HFFc6 (cell line): Measurements from ENCODE around the gene SIPA1L3. TPM values are rescaled to one million over a fixed set of nuclear protein-coding genes. Genes with fewer than 3 reads are reported as not detected.

ENCODE experiments used
- DNase-seq: peaks from one replicate; pipeline ENCODE4 v3.0.0-alpha.2; 2018
- H3K27ac Mint-ChIP-seq: 2 replicates; pipeline ENCODE4 v1.8.0; 2020; ENCODE audit warnings: mild to moderate bottlenecking, mixed read lengths
- H3K27me3 Mint-ChIP-seq: 2 replicates; pipeline ENCODE4 v1.8.0; 2021; ENCODE audit warnings: mild to moderate bottlenecking, moderate library complexity, mixed read lengths; ENCODE audit not compliant: insufficient read depth
- H3K36me3 Mint-ChIP-seq: 2 replicates; pipeline ENCODE4 v1.8.0; 2021; ENCODE audit warnings: low read depth, mixed read lengths
- H3K4me1 Mint-ChIP-seq: 2 replicates; pipeline ENCODE4 v1.8.0; 2020; ENCODE audit warnings: low read depth, mixed read lengths
- H3K4me3 Mint-ChIP-seq: 2 replicates; pipeline ENCODE4 v1.8.0; 2020; ENCODE audit warnings: mild to moderate bottlenecking, moderate library complexity, mixed read lengths
- H3K9me3 Mint-ChIP-seq: 2 replicates; pipeline ENCODE4 v1.8.0; 2020; ENCODE audit warnings: mild to moderate bottlenecking, mixed read lengths
- total RNA-seq, 6 experiments: library from RNA; stranded (reverse); fragmentation: NEBNext Ultra II Directional; extraction: Animal tissue kit (Norgen Biotek cat#: 25700); gene quantifications; 2 replicates in 1 of 6; 3 replicates in 5 of 6; pipeline ENCODE4 v1.2.3, GENCODE V29; 2021
- TF ChIP-seq, protein P1 (sequence below): fragments of 200-600 bp; sonication (generic); IDR thresholded peaks from 2 replicates; pipeline ENCODE4 v1.5.0; 2021; ENCODE audit warnings: antibody characterized with exemption, mild to moderate bottlenecking

The SIPA1L3 gene
- total RNA-seq, 6 experiments from 2014 or later: 34.0 to 46.7 (median 41.8) TPM

DNA sequence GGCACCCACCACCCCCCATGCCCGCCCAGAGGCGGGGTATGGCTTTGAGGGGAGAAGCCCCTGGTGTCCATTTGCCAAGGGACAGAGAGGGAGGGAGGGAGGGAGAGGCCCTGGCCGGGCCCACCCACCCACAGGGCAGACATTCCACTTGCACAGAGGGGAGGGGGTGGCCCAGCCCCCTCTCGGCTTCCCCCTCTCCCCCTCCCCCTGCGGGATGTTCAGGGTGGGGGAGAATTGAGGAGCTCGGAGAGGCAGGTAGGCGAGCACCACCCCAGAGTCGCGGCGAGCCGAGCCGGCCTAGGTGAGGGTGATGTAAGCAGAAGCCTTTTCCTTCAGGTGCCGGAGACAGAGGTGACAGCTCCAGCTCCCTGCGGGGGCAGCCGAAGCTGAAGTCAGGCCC, 304.8 kb downstream of the SIPA1L3 start:
- DNase-seq: no peak
- H3K4me1 Mint-ChIP-seq: peaks cover 30% of the 10 kb centered on the region
- peaks cover 5% of the 10 kb centered on the region; the same call in 1 of the 2 replicates for H3K27me3 Mint-ChIP-seq
- H3K27ac Mint-ChIP-seq: no peak overlapping the region
- H3K4me3 Mint-ChIP-seq: no peak overlapping the region
- no peaks in the 10 kb centered on the region for H3K9me3 Mint-ChIP-seq
- TF ChIP-seq, protein P1, sequence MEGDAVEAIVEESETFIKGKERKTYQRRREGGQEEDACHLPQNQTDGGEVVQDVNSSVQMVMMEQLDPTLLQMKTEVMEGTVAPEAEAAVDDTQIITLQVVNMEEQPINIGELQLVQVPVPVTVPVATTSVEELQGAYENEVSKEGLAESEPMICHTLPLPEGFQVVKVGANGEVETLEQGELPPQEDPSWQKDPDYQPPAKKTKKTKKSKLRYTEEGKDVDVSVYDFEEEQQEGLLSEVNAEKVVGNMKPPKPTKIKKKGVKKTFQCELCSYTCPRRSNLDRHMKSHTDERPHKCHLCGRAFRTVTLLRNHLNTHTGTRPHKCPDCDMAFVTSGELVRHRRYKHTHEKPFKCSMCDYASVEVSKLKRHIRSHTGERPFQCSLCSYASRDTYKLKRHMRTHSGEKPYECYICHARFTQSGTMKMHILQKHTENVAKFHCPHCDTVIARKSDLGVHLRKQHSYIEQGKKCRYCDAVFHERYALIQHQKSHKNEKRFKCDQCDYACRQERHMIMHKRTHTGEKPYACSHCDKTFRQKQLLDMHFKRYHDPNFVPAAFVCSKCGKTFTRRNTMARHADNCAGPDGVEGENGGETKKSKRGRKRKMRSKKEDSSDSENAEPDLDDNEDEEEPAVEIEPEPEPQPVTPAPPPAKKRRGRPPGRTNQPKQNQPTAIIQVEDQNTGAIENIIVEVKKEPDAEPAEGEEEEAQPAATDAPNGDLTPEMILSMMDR: no peak
- H3K36me3 Mint-ChIP-seq: peaks cover 12% of the 10 kb centered on the region

DNA sequence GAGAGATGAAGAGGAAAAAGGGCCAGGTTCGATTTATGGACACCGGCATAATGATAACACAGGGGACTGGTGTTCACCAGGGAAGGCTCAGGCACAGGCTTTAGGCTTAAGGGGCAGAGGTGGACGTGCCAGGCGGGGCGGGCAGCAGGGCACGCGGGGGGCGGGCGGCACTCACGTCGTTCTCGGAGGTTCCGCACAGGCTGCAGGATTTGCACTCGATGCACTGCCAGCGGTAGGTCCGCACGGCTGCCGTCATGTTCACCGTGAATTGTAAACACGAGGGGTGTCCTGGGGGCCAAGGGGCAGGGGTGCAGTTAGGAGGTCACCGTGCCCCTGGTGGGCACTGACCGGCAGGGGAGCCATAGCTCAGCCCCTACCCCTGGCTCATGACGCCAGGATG, 306.5 kb downstream of the SIPA1L3 start:
- Mint-ChIP-seq H3K9me3 (no peaks in the 10 kb centered on the region), H3K27me3 (peaks cover 5% of the 10 kb centered on the region; the same call in 1 of the 2 replicates), H3K27ac (no peak overlapping the region; the same call in 1 of the 2 replicates), H3K36me3 (peaks cover 12% of the 10 kb centered on the region), H3K4me3 (no peak overlapping the region), H3K4me1 (peaks cover 30% of the 10 kb centered on the region)
- DNase-seq: no peak
- TF ChIP-seq, protein P1: no peak

DNA sequence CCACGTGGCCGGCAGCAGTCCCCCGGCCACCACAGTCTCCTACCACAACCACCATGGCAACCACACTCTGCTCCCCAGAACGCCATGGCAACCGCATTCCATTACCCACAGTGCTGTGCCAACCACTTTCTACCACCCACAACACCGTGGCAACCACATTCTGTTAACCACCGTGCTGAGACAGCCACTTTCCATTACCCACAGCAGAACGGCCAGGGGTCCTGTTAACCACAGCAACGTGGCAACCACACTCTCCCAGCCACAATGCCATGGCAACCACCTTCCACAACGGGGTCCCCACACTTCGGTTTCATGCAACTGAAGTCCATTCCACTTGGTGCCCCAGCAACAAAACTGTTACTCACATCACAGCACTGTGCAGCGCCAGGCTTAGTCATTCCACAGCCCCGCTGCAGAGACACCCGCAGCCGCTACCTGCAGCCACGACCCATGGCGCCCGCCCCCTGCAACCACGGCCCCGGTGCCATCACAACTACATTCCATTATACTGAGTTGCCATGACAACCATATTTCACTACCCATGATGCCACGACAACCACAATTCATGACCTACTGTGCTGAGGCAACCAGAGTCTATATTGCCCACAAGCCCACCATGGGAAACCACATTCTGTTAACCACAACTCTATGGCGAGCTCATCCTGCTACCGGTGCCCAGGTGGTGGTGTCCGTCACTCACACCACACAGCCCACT, 307.1 kb downstream of the SIPA1L3 start:
- peaks cover 5% of the 10 kb centered on the region for H3K27me3 Mint-ChIP-seq
- H3K36me3 Mint-ChIP-seq: peaks cover 14% of the 10 kb centered on the region
- peak; percentile 27 for DNase-seq
- no peak overlapping the region for H3K4me3 Mint-ChIP-seq
- no peaks in the 10 kb centered on the region for H3K9me3 Mint-ChIP-seq
- H3K4me1 Mint-ChIP-seq: peaks cover 28% of the 10 kb centered on the region
- peak overlapping the region; percentile 65 for H3K27ac Mint-ChIP-seq
- TF ChIP-seq, protein P1: no peak

DNA sequence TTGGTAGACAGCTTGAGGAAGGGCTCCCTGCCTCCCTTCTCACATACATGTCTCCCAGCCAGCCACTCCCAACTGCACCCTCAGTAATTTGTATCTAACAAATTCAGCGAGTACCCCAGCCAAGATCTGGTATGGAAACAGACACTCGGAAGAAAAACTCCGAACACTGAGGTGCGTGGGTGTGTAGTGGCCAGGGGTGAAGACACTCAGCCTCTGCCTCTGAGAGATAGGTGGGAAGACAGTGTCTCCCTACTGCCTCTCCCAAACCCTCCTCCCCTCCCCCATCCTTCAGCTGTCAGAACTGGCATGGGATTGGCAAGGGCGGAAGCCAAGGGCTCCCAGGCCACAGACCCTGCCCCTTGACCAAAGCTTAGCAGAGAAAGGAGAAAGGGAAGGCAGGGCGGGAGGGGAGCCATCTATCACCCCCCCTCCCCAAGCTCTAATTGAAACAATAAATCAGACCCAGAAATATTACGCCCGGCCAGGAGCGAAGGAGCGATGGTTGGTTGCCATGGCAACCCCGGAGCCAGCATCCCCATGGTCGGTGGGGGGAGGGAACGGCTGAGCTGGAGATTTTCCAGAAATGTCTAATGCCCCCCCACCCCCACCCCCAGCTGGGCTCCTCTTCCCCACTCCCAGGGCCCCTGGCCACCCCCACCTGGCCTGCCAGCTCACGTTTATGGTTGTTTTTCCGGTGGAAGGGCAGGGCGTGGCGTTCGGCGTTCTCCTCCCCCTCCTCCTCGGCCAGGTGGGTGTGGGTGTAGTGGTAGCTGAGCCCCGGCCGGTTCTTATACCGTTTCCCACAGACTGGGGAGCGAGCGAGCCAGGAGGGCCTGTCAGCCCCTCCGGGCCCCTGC, 310.0 kb downstream of the SIPA1L3 start:
- peaks cover 8% of the 10 kb centered on the region for H3K4me1 Mint-ChIP-seq
- H3K4me3 Mint-ChIP-seq: no peak overlapping the region
- H3K9me3 Mint-ChIP-seq: no peaks in the 10 kb centered on the region
- H3K27ac Mint-ChIP-seq: no peak overlapping the region
- H3K27me3 Mint-ChIP-seq: no peaks in the 10 kb centered on the region; the same call in 1 of the 2 replicates
- peaks cover 21% of the 10 kb centered on the region for H3K36me3 Mint-ChIP-seq
- DNase-seq: no peak
- TF ChIP-seq, protein P1: no peak

DNA sequence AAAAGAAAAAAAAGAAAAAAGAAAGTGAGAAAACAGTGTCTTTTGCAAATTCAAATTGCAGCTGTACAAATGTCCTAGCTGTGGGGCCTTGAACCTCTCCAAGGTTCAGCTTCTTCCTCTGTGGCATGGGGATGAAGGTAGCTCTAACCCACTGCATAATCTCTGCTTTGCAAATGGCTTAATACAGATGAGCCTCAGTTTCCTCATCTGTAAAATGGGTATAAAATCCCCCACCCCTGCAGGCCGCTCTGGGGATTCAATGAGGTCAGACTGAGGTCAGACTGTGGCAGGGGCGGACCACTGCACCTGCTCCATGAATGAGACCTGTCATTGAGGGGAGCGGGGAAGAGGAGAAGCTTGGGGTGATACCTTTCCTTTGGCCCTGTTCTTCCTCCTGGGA, 311.2 kb downstream of the SIPA1L3 start:
- H3K27ac Mint-ChIP-seq: no peak overlapping the region
- H3K36me3 Mint-ChIP-seq: peaks cover 21% of the 10 kb centered on the region
- no peaks in the 10 kb centered on the region for H3K9me3 Mint-ChIP-seq
- no peak overlapping the region for H3K4me3 Mint-ChIP-seq
- no peaks in the 10 kb centered on the region; the same call in 1 of the 2 replicates for H3K27me3 Mint-ChIP-seq
- no peak for DNase-seq
- H3K4me1 Mint-ChIP-seq: peaks cover 14% of the 10 kb centered on the region
- TF ChIP-seq, protein P1: no peak
